Erythroblast (primary cell): Measurements from ENCODE around the gene KCP.

Experiments
- GATA1 ChIP-seq: IDR thresholded peaks from 2 replicates; pipeline ENCODE4 v1.6.1; 2011; ENCODE audit warnings: low read depth, mild to moderate bottlenecking, control low read depth, low read length, moderate library complexity
- POLR2A ChIP-seq: IDR thresholded peaks from 2 replicates; pipeline ENCODE4 v1.6.1; 2011; ENCODE audit warnings: mild to moderate bottlenecking, low read length

- TF ChIP-seq POLR2A (no peak), GATA1 (no peak)
These were observed 20.0 kb downstream of the KCP start for GRCh38 chr7:128890306-128891109.
